Measurements from ENCODE around the gene UQCRFS1. TPM values are rescaled to one million over a fixed set of nuclear protein-coding genes. Genes with fewer than 3 reads are reported as not detected.

The UQCRFS1 gene
- polyA plus RNA-seq, 1 donor (not counting 4 experiments of a cell fraction or from before 2014, with no cell fraction given), result 60.0 TPM

Small RNAs within 50 kb of the gene (small RNA-seq; reads per million reads assigned to genes)
- gene RN7SL340P (ENCODE audit: insufficient read length in 3 of 3, low read depth in 3 of 3, low replicate concordance in 1 of 3), result 0 reads per million in 3 experiments
